Measurements from ENCODE around the gene CFAP46. TPM values are rescaled to one million over a fixed set of nuclear protein-coding genes. Genes with fewer than 3 reads are reported as not detected.

The CFAP46 gene
- total and polyA plus RNA-seq, 2 experiments from 2014 or later, result 2.2 to 2.4 TPM

- no peak for DNase-seq (ENCODE audit: low spot score)
- no peaks in the 10 kb centered on the region for H3K36me3 ChIP-seq (replicated peaks; ENCODE audit: insufficient read depth, low read depth)
- H3K79me2 ChIP-seq, result no peaks in the 10 kb centered on the region
- H2AFZ ChIP-seq, result no peak within 1 kb of the TSS
- 6% methylated on average over 21 of the region's 119 CpGs for WGBS (ENCODE audit: low lambda C conversion rate, missing lambda C conversion rate)
- H3K27ac ChIP-seq, result no peak within 1 kb of the TSS
- H3K9me3 ChIP-seq (ENCODE audit: low read depth), result no peaks in the 10 kb centered on the region
- H3K4me3 ChIP-seq, result no peak within 1 kb of the TSS
- peaks cover 76% of the 10 kb centered on the region for H3K27me3 ChIP-seq
- peaks cover 7% of the 10 kb centered on the region for H4K20me1 ChIP-seq (ENCODE audit: insufficient read depth, poor library complexity, severe bottlenecking)
- H3K9me2 ChIP-seq (replicated peaks; ENCODE audit: insufficient read depth), result no peaks in the 10 kb centered on the region
- peak within 1 kb of the TSS; percentile 75 for H3K4me2 ChIP-seq
- peaks cover 29% of the 10 kb centered on the region for H3K4me1 ChIP-seq (ENCODE audit: insufficient read depth)
- TF ChIP-seq EZH2phosphoT487 (IDR thresholded peaks at IDR 0.05; ENCODE audit: low read depth, severe bottlenecking, unreplicated experiment) (peak; percentile 51), CTCF (IDR thresholded peaks at IDR 0.05; ENCODE audit: poor library complexity) (no peak)
Observed at GRCh38 chr10:132785723-132786475, 156.5 kb downstream of the CFAP46 start, which contains the start of gene NKX6-2. Gene NKX6-2, minus strand, starts transcription at chr10:132786147. Its CDS starts 199 bp downstream, at chr10:132785948.

- no peaks in the 10 kb centered on the region for H3K79me2 ChIP-seq
- peaks cover 29% of the 10 kb centered on the region for H3K4me1 ChIP-seq (ENCODE audit: insufficient read depth)
- peaks cover 68% of the 10 kb centered on the region for H3K27me3 ChIP-seq
- H3K9me3 ChIP-seq (ENCODE audit: low read depth), result no peaks in the 10 kb centered on the region
- no peak overlapping the region for H3K4me3 ChIP-seq
- H3K27ac ChIP-seq, result no peak overlapping the region
- TF ChIP-seq CTCF (IDR thresholded peaks at IDR 0.05; ENCODE audit: poor library complexity) (no peak), EZH2 (IDR thresholded peaks at IDR 0.05; ENCODE audit: borderline replicate concordance) (peak; percentile 91), EZH2phosphoT487 (IDR thresholded peaks at IDR 0.05; ENCODE audit: low read depth, severe bottlenecking, unreplicated experiment) (peak; percentile 74)
- H3K4me2 ChIP-seq, result peak overlapping the region; percentile 75
- no peaks in the 10 kb centered on the region for H3K9me2 ChIP-seq (replicated peaks; ENCODE audit: insufficient read depth)
- H2AFZ ChIP-seq, result no peak overlapping the region
- no peak for DNase-seq (ENCODE audit: low spot score)
- no peaks in the 10 kb centered on the region for H3K36me3 ChIP-seq (replicated peaks; ENCODE audit: insufficient read depth, low read depth)
- WGBS (ENCODE audit: low lambda C conversion rate, missing lambda C conversion rate), result 11% methylated on average over 37 of the region's 111 CpGs
- peaks cover 7% of the 10 kb centered on the region for H4K20me1 ChIP-seq (ENCODE audit: insufficient read depth, poor library complexity, severe bottlenecking)
Observed at GRCh38 chr10:132784866-132785722, 157.3 kb downstream of the CFAP46 start.

- no peak for DNase-seq (ENCODE audit: low spot score)
- no peaks in the 10 kb centered on the region for H3K36me3 ChIP-seq (replicated peaks; ENCODE audit: insufficient read depth, low read depth)
- peaks cover 7% of the 10 kb centered on the region for H4K20me1 ChIP-seq (ENCODE audit: insufficient read depth, poor library complexity, severe bottlenecking)
- H3K27ac ChIP-seq, result no peak overlapping the region
- no peak overlapping the region for H3K4me3 ChIP-seq
- no peaks in the 10 kb centered on the region for H3K79me2 ChIP-seq
- H3K9me3 ChIP-seq (ENCODE audit: low read depth), result no peaks in the 10 kb centered on the region
- TF ChIP-seq EZH2phosphoT487 (IDR thresholded peaks at IDR 0.05; ENCODE audit: low read depth, severe bottlenecking, unreplicated experiment) (peak; percentile 66), EZH2 (IDR thresholded peaks at IDR 0.05; ENCODE audit: borderline replicate concordance) (peak; percentile 47), CTCF (IDR thresholded peaks at IDR 0.05; ENCODE audit: poor library complexity) (no peak)
- peaks cover 29% of the 10 kb centered on the region for H3K4me1 ChIP-seq (ENCODE audit: insufficient read depth)
- no peaks in the 10 kb centered on the region for H3K9me2 ChIP-seq (replicated peaks; ENCODE audit: insufficient read depth)
- H3K27me3 ChIP-seq, result peaks cover 59% of the 10 kb centered on the region
- 16% methylated on average over 70 of the region's 106 CpGs for WGBS (ENCODE audit: low lambda C conversion rate, missing lambda C conversion rate)
- peak overlapping the region; percentile 75 for H3K4me2 ChIP-seq
- no peak overlapping the region for H2AFZ ChIP-seq
Observed at GRCh38 chr10:132783940-132784865, 158.2 kb downstream of the CFAP46 start.

All from hepatocyte (in vitro differentiated cells).